Kidney capillary endothelial cell (primary cell): ENCODE data around the gene SPHK2.
"Not testable (repeated sequence)": the region's sequence is repeated elsewhere in the genome, so short reads cannot be mapped to it uniquely, and the experiment has no call there.

ENCODE experiments used
- DNase-seq: peaks from one replicate; pipeline ENCODE4 v3.0.0-alpha.2; 2018; ENCODE audit warnings: low spot score

The SPHK2 gene

GRCh38 chr19:48624791-48625723 is 5.8 kb downstream of the SPHK2 start:
- DNase-seq = no peak

DNA sequence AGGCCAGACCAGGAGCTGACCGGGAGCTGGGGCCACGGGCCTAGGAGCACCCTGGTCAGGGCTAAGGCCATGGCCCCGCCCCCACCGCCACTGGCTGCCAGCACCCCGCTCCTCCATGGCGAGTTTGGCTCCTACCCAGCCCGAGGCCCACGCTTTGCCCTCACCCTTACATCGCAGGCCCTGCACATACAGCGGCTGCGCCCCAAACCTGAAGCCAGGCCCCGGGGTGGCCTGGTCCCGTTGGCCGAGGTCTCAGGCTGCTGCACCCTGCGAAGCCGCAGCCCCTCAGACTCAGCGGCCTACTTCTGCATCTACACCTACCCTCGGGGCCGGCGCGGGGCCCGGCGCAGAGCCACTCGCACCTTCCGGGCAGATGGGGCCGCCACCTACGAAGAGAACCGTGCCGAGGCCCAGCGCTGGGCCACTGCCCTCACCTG is 6.6 kb downstream of the SPHK2 start:
- no peak for DNase-seq

DNA sequence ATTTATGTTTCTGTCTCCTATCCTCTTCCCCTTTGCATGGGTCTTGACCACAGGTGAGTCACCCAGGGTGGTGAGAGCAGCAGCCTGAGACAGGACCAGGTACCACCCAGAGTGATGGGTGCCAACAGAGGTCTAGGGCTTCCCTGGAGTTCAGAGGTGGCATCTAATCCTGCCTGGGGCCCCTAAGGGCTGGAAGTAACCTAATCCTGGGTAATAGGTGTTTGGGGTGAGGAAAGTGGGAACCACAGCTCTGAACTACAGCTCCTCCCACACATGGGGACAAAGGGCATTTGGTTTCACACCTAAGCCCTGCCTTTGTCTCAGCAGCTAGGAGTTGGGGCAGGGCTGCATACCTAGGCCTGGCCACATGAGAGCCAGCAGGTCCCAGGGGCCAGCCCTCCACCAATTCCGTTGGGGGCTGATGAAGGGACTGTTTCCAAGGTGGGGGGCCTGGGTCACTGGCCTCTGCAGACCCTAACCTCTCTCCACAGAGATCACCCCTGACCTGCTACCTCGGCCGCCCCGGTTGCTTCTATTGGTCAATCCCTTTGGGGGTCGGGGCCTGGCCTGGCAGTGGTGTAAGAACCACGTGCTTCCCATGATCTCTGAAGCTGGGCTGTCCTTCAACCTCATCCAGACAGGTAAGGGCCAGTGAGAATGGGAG is 8.0 kb downstream of the SPHK2 start:
- DNase-seq = no peak

DNA sequence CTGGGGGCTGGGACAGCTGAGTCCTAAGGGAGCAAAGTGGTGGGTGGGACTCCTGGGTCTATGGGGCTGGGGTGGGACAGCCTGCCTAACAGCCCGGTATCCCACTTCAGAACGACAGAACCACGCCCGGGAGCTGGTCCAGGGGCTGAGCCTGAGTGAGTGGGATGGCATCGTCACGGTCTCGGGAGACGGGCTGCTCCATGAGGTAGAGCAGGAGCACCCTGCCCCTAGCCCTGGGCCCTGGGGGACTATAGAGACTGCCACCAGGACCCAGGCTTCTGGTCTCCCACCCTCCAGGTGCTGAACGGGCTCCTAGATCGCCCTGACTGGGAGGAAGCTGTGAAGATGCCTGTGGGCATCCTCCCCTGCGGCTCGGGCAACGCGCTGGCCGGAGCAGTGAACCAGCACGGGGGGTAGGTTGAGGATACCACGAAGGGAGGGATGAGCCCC is 8.6 kb downstream of the SPHK2 start:
- DNase-seq = no peak

DNA sequence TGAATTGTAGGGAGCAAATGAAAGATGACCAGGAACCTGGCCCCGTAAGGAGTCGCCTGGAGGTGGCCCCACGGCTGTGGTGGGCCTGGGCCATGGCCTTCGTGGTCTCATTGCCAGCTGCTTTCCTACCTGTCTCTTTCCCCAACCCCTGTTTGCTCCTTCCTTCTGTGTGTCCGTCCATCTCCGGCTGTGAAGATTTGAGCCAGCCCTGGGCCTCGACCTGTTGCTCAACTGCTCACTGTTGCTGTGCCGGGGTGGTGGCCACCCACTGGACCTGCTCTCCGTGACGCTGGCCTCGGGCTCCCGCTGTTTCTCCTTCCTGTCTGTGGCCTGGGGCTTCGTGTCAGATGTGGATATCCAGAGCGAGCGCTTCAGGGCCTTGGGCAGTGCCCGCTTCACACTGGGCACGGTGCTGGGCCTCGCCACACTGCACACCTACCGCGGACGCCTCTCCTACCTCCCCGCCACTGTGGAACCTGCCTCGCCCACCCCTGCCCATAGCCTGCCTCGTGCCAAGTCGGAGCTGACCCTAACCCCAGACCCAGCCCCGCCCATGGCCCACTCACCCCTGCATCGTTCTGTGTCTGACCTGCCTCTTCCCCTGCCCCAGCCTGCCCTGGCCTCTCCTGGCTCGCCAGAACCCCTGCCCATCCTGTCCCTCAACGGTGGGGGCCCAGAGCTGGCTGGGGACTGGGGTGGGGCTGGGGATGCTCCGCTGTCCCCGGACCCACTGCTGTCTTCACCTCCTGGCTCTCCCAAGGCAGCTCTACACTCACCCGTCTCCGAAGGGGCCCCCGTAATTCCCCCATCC is 9.4 kb downstream of the SPHK2 start:
- DNase-seq = no peak

DNA sequence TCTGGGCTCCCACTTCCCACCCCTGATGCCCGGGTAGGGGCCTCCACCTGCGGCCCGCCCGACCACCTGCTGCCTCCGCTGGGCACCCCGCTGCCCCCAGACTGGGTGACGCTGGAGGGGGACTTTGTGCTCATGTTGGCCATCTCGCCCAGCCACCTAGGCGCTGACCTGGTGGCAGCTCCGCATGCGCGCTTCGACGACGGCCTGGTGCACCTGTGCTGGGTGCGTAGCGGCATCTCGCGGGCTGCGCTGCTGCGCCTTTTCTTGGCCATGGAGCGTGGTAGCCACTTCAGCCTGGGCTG is 9.9 kb downstream of the SPHK2 start:
- no peak for DNase-seq

GRCh38 chr19:48629599-48630295 is 10.4 kb downstream of the SPHK2 start:
- DNase-seq = no peak

GRCh38 chr19:48630296-48631063 is 11.2 kb downstream of the SPHK2 start:
- DNase-seq = peak; percentile 45

DNA sequence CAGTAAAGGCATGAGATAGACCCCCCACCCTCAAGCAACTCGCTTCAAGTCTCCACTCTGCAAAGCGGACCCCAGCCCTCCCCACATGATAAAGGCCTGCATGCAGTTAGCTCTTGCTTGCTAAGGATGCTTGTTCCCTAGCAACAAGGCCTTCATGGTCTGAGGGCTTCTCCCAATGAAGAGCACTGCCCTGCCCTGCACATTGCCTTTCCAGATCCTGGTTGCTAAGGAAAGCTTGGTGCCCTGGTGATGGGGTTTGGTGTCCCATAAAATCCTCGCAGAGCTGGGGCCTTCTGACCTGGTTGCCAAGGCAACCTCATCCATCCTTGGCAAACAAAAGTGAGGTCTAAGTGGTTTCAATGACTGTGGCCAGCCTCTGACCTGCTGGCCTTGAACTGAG is 11.9 kb downstream of the SPHK2 start:
- DNase-seq = no peak

GRCh38 chr19:48632286-48632685 is 13.0 kb downstream of the SPHK2 start:
- not testable (repeated sequence) for DNase-seq

DNA sequence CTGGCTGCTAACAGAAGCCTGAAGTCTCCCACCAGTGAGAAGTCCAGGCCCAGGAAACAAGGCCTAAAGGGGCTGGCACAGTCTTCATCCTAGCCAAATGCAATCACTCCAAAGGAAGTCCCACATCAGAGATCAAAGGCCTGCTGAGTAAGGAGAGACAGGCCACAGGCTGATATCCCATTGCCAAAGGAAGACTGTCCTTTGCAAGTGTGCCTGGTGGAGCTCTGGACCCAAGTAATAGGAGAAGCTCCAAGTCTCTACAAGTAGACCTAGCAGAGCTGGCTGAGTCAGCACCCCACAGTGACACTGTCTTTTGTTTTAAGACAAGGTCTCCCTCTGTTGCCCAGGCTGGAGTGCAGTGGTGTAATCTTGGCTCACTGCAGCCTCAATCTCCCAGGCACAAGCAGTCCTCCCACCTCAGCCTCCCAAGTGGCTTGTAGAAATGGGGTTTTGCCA is 13.4 kb downstream of the SPHK2 start:
- DNase-seq = no peak

DNA sequence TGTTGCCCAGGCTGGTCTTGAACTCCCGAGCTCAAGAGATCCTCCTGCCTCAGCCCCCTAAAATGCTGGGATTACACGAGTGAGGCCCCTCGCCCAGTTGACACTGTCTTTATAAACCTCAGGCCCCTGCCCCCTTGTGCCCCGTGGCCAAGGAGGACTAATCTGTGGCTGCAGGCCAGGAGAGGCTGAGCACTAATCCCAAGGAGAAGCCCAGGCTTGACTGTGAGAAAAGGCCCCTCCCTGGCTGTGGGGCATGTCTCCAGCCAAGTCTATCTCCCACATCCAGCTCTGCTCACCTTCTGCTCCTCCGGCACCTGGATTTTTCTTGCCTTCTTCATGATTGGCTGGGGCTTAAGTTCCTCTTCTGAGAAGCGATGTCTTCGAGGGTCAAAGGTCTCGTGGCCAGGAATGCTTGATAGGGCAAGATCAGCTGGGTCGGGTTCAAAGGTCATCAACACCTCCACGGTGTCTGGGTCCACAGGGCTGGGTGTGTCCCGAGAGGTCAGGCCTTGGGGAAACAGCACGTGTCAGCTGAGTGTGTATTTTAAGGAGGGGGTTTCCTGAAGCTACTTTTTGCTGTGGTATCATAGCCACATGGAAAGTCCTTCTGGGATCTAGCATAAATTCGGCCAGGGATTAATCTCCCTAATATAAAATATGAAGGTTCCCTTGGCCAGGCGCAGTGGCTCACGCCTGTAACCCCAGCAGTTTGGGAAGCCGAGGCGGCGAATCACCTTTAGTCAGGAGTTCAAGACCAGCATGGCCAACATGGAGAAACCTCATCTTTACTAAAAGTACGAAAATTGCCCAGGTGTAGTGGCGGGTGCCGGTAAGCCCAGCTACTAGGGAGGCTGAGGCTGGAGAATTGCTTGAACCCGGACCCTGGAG is 14.1 kb downstream of the SPHK2 start:
- no peak for DNase-seq

DNA sequence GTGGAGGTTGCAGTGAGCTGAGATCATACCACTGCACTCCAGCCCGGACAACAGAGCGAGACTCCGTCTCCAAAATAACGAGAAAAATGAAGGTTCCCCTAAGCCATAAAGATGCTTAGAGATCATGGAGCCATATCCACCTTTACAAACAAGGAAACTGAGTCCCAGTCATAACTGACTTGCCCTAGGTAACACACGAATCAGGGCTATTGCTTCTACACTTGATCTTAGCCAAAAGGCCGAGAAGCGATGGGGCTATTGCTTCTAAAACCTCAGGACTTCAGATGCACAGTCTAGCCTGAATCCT is 14.7 kb downstream of the SPHK2 start:
- no peak for DNase-seq

DNA sequence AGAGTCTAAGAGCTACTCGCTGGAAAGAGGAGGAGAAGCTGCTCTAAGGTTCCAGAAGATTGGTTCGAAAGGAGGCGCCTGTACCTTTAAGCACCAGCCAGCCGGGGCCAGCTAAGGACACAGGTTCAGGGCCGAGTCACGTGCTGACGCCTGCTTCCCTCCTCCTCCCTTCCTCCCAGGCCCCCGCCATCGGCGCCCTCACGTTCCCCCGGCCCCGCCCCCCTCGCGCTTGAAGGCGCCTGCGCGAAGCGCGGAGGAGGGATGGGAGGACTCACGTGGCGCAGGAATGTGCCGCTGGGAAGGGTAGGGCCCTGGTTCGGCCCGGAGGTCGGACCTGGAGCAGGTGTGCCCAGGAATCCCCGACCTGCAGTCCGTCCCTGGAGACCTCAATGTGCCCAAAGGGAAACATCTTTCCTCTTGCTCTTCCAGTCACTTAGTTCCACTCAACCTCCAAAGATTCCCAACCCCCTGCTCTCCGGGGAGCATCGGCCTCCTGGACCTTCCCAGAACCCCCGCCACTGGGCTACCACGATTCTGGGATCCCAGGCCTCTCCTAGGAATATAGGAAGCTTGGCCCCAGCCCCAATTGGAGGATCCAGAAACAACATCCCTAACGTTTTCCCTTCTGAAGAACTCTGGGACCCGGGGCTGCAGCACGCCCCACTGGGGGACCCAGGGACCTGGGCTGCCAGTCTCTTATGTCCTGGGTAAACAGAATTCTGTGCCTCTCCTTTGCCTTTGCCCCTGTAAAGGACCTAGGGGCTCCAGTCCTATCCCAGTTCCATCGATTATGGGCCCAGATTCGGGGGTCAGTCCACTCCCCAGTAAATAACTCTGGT is 15.3 kb downstream of the SPHK2 start:
- DNase-seq = peak; percentile 49

DNA sequence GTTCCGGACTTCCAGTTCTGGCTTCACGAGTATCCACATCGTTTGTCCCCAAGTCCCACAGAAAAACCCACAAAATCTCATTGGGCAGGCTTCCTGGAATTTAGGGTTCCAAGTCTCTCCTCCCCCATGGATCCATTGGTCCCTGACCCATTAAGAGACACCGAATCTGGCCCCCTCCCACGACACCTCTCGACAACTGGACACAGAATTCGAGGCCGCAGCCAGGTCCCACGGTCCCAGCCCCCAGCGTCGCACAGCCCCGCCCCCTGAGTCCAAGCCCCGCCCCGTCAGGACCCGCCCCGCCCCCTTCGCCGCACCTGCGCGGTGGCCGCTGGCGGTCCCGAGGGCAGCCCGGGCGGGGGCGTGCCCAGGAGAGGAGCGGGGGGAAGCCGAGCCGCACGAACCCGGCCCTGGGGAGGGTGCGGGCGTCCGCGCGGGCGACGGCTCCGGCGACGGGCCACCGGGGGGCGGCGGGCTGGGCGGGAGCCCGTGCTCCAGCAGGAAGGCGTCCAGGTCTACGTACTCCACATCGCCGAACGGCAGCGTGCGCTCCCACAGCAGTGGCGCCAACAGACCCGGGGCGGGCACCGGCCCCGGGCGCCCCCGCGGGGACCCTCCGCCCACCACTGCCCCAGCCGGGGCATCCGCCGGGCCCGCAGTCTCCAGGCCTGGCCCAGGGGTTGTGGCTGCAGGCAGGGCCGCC is 16.1 kb downstream of the SPHK2 start:
- DNase-seq = no peak

GRCh38 chr19:48635966-48636858 is 16.9 kb downstream of the SPHK2 start:
- no peak for DNase-seq

DNA sequence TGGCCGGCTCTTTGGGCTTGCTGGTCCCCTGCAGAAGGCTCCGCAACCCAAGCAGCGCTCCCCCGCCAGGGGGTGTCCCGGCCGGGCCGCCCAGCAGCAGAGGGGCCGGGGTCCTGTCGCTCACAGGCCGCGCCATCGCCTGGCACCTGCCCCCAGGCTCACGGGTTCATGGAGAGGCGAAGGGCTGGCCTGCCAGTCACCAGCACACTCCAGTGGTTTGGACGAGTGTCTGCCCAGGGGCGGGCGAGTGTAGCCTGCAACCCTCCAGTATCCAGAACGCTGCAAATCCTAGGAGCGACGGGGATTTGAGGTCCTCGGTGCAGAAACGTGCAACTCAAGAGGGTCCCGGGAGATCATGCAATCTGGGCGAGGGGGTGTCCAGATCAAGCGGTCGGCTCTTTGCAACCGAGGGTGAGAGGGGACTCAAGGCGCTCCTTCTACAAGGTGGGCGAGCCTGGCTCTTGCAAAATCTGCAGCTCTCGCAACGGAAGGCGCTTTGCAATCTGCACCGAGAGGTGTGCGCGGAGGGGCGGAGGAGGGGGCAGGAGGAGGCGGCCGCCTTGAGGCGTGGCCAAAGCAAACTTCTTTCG is 17.6 kb downstream of the SPHK2 start, which contains the start of gene DBP:
TSS of gene DBP (minus strand) at position 521 of the 590 bp plus-strand sequence. CDS start at position 136, 385 bp downstream.
- DNase-seq = no peak
